ENCODE results near the gene NRDE2.

The NRDE2 gene

GRCh38 chr14:90248594-90248993, 83.1 kb downstream of the NRDE2 start:
- no peak for TF ChIP-seq TEAD4 (IDR thresholded peaks at IDR 0.05)
- TF ChIP-seq EGR1 (IDR thresholded peaks at IDR 0.05): no peak
- no peak for TF ChIP-seq YY1 (IDR thresholded peaks at IDR 0.05; ENCODE audit: low read depth)
- no peak for TF ChIP-seq NFIC (IDR thresholded peaks at IDR 0.05)
- no peak for TF ChIP-seq TAF1 (IDR thresholded peaks at IDR 0.05; ENCODE audit: low read depth)
- no peak for TF ChIP-seq ZBTB7A (IDR thresholded peaks at IDR 0.05; ENCODE audit: low read depth)
- TF ChIP-seq CEBPB (IDR thresholded peaks at IDR 0.05): no peak
- TF ChIP-seq TCF12 (IDR thresholded peaks at IDR 0.05; ENCODE audit: low read depth): no peak
- no peak for TF ChIP-seq FOXM1 (IDR thresholded peaks at IDR 0.05; ENCODE audit: borderline replicate concordance, low read depth)
- TF ChIP-seq MAX (IDR thresholded peaks at IDR 0.05): no peak
- no peak for TF ChIP-seq USF1 (IDR thresholded peaks at IDR 0.05)
- TF ChIP-seq REST (IDR thresholded peaks at IDR 0.05; ENCODE audit: low read depth): no peak
- TF ChIP-seq CREB1 (IDR thresholded peaks at IDR 0.05; ENCODE audit: low read depth): no peak
- TF ChIP-seq RAD21 (IDR thresholded peaks at IDR 0.05; ENCODE audit: low read depth): no peak
- no peak for TF ChIP-seq EP300 (IDR thresholded peaks at IDR 0.05; ENCODE audit: borderline replicate concordance)

GRCh38 chr14:90246936-90247335, 84.8 kb downstream of the NRDE2 start:
- TF ChIP-seq EGR1 (IDR thresholded peaks at IDR 0.05) (no peak), CEBPB (IDR thresholded peaks at IDR 0.05) (no peak), ZBTB7A (IDR thresholded peaks at IDR 0.05; ENCODE audit: low read depth) (no peak), TAF1 (IDR thresholded peaks at IDR 0.05; ENCODE audit: low read depth) (no peak), TEAD4 (IDR thresholded peaks at IDR 0.05) (no peak), EP300 (IDR thresholded peaks at IDR 0.05; ENCODE audit: borderline replicate concordance) (no peak), RAD21 (IDR thresholded peaks at IDR 0.05; ENCODE audit: low read depth) (no peak), USF1 (IDR thresholded peaks at IDR 0.05) (no peak), REST (IDR thresholded peaks at IDR 0.05; ENCODE audit: low read depth) (no peak), FOXM1 (IDR thresholded peaks at IDR 0.05; ENCODE audit: borderline replicate concordance, low read depth) (no peak), CREB1 (IDR thresholded peaks at IDR 0.05; ENCODE audit: low read depth) (no peak), MAX (IDR thresholded peaks at IDR 0.05) (no peak), TCF12 (IDR thresholded peaks at IDR 0.05; ENCODE audit: low read depth) (no peak), NFIC (IDR thresholded peaks at IDR 0.05) (no peak), YY1 (IDR thresholded peaks at IDR 0.05; ENCODE audit: low read depth) (no peak)

GRCh38 chr14:90242444-90242843, 89.3 kb downstream of the NRDE2 start:
- TF ChIP-seq EP300 (IDR thresholded peaks at IDR 0.05; ENCODE audit: borderline replicate concordance): no peak
- no peak for TF ChIP-seq FOXM1 (IDR thresholded peaks at IDR 0.05; ENCODE audit: borderline replicate concordance, low read depth)
- no peak for TF ChIP-seq ZBTB7A (IDR thresholded peaks at IDR 0.05; ENCODE audit: low read depth)
- no peak for TF ChIP-seq TEAD4 (IDR thresholded peaks at IDR 0.05)
- no peak for TF ChIP-seq REST (IDR thresholded peaks at IDR 0.05; ENCODE audit: low read depth)
- no peak for TF ChIP-seq EGR1 (IDR thresholded peaks at IDR 0.05)
- no peak for TF ChIP-seq CREB1 (IDR thresholded peaks at IDR 0.05; ENCODE audit: low read depth)
- no peak for TF ChIP-seq MAX (IDR thresholded peaks at IDR 0.05)
- no peak for TF ChIP-seq TAF1 (IDR thresholded peaks at IDR 0.05; ENCODE audit: low read depth)
- no peak for TF ChIP-seq YY1 (IDR thresholded peaks at IDR 0.05; ENCODE audit: low read depth)
- TF ChIP-seq TCF12 (IDR thresholded peaks at IDR 0.05; ENCODE audit: low read depth): no peak
- no peak for TF ChIP-seq USF1 (IDR thresholded peaks at IDR 0.05)
- TF ChIP-seq CEBPB (IDR thresholded peaks at IDR 0.05): no peak
- no peak for TF ChIP-seq RAD21 (IDR thresholded peaks at IDR 0.05; ENCODE audit: low read depth)
- TF ChIP-seq NFIC (IDR thresholded peaks at IDR 0.05): no peak
